GM12878 (cell line): Measurements from ENCODE around the gene ELFN2. TPM values are rescaled to one million over a fixed set of nuclear protein-coding genes. Genes with fewer than 3 reads are reported as not detected.

Source experiments
- ATAC-seq: fragments of 200-7000 bp; cut with Tn5 transposase; 3 replicates; pipeline ENCODE4 v1.9.1; 2020; ENCODE audit warnings: mild to moderate bottlenecking, moderate library complexity
- BruUV-seq: library from RNA; stranded (reverse); fragments of 400-500 nt; replicated peaks from 2 replicates; lab custom pipeline; 2021; lab: Mats Ljungman, UMichigan
- CTCF ChIA-PET: fragments of 300-600 bp; sonication (Branson Sonifier 250); formaldehyde crosslinking; extraction: SDS; loops from one replicate; lab custom pipeline; 2021; ENCODE audit warnings: inconsistent platforms; lab: Yijun Ruan, JAX
- POLR2A ChIA-PET: fragments of 350-600 bp; formaldehyde crosslinking; extraction: SDS; loops from one replicate; lab custom pipeline; 2021; ENCODE audit warnings: inconsistent platforms; lab: Charles Lee
- RAD21 ChIA-PET: fragments of 300-600 bp; sonication (Branson Sonifier 250); formaldehyde crosslinking; loops from one replicate; lab custom pipeline; 2023; ENCODE audit warnings: antibody characterized with exemption; ENCODE audit not compliant: unreplicated experiment; lab: Charles Lee
- SMC1A ChIA-PET: fragments of 300-600 bp; sonication (Branson Sonifier 250); formaldehyde crosslinking; loops from one replicate; lab custom pipeline; 2023; ENCODE audit not compliant: unreplicated experiment, uncharacterized antibody; lab: Charles Lee
- DNase-seq: peaks from one replicate; pipeline ENCODE4 v3.0.0-alpha.2; 2011; ENCODE audit warnings: low read depth, low spot score
- FAIRE-seq: peaks from 3 replicates; lab custom pipeline; 2011; peaks lifted over from hg19 to GRCh38; lab: Jason Lieb, UNC
- H2AFZ ChIP-seq: 2 replicates; pipeline ENCODE4 v1.6.0; 2011; ENCODE audit warnings: low read depth, low read length, control low read depth; ENCODE audit not compliant: control insufficient read depth
- H3K27ac ChIP-seq: 2 replicates; pipeline ENCODE4 v1.5.1; 2011; ENCODE audit warnings: control low read depth; ENCODE audit not compliant: control insufficient read depth, insufficient read depth
- H3K27me3 ChIP-seq, 2 experiments: replicated peaks in 1 of 2; 2 replicates each; pipeline versions ENCODE4 v1.6.0 to v1.6.1; 2011; ENCODE audit warnings: low read length in 1 of 2; ENCODE audit not compliant: control insufficient read depth in 2 of 2, insufficient read depth in 2 of 2
- H3K36me3 ChIP-seq, 2 experiments: 2 replicates each; pipeline ENCODE4 v1.5.1; 2011; ENCODE audit warnings: low read length in 1 of 2; ENCODE audit not compliant: control insufficient read depth in 2 of 2, insufficient read depth in 2 of 2
- H3K4me1 ChIP-seq: 2 replicates; pipeline ENCODE4 v1.6.1; 2011; ENCODE audit warnings: mild to moderate bottlenecking, low read length, moderate library complexity, mixed read lengths; ENCODE audit not compliant: control insufficient read depth, insufficient read depth
- H3K4me2 ChIP-seq: 2 replicates; pipeline ENCODE4 v1.6.0; 2011; ENCODE audit warnings: control low read depth; ENCODE audit not compliant: control insufficient read depth, insufficient read depth
- H3K4me3 ChIP-seq: fragments of 200-600 bp; sonication (generic); 2 replicates; pipeline ENCODE4 v1.5.1; 2016
- H3K79me2 ChIP-seq: 2 replicates; pipeline ENCODE4 v1.6.0; 2011; ENCODE audit warnings: low read length; ENCODE audit not compliant: control insufficient read depth, insufficient read depth
- H3K9ac ChIP-seq: 2 replicates; pipeline ENCODE4 v1.8.0; 2011; ENCODE audit warnings: low read length, control low read depth, mixed read lengths; ENCODE audit not compliant: control insufficient read depth, insufficient read depth
- H3K9me3 ChIP-seq: replicated peaks from 3 replicates; pipeline ENCODE4 v1.5.1; 2011; ENCODE audit warnings: mild to moderate bottlenecking, low read length; ENCODE audit not compliant: control insufficient read depth, insufficient read depth
- H4K20me1 ChIP-seq: 2 replicates; pipeline ENCODE4 v1.6.0; 2011; ENCODE audit not compliant: control insufficient read depth, insufficient read depth
- CUX1 ChIP-seq: IDR thresholded peaks from 2 replicates; pipeline ENCODE4 v1.6.1; 2012; ENCODE audit warnings: improper control_type of control experiment, low read depth, low read length; ENCODE audit not compliant: insufficient replicate concordance
- PBX3 ChIP-seq: IDR thresholded peaks from 2 replicates; pipeline ENCODE4 v1.6.1; 2011; ENCODE audit warnings: mild to moderate bottlenecking, low read depth, low read length, moderate library complexity; ENCODE audit not compliant: insufficient replicate concordance
- RFX5 ChIP-seq: IDR thresholded peaks from 2 replicates; pipeline ENCODE4 v1.6.1; 2011; ENCODE audit warnings: low read depth, low read length, improper control_type of control experiment
- RUNX3 ChIP-seq: IDR thresholded peaks from 2 replicates; pipeline ENCODE4 v1.6.1; 2012; ENCODE audit warnings: low read length, inconsistent platforms
- ZBTB11 ChIP-seq: fragments of 450-650 bp; formaldehyde crosslinking; IDR thresholded peaks from 2 replicates; pipeline ENCODE4 v1.5.0; 2022; ENCODE audit warnings: mild to moderate bottlenecking, missing genetic modification characterization
- ZSCAN29 ChIP-seq: fragments of 450-650 bp; IDR thresholded peaks from 2 replicates; pipeline ENCODE4 v1.6.1; 2017; ENCODE audit warnings: mild to moderate bottlenecking, moderate library complexity
- WGBS: methylation state at CpG from one replicate; pipeline ENCODE4 v1.1.6; 2016; ENCODE audit warnings: low lambda C conversion rate; ENCODE audit not compliant: insufficient replicate concordance, insufficient coverage; ENCODE audit errors: missing lambda C conversion rate; 5-methylcytosine and 5-hydroxymethylcytosine counted together
- in situ Hi-C: fragments of 300-500 bp; cut with MboI; formaldehyde crosslinking; loops from 9 replicates; pipeline ENCODE4 v1.14.3; 2018; ENCODE audit warnings: mixed read lengths
- intact Hi-C: fragments of 100-400 bp; cut with micrococcal nuclease; formaldehyde crosslinking; loops from one replicate; pipeline ENCODE4 v1.14.2; 2022; ENCODE audit not compliant: unreplicated experiment
- polyA plus RNA-seq, 11 experiments: library from polyadenylated mRNA; depleted of rRNA in 4 of 11; unstranded in 6 of 11; stranded (reverse) in 5 of 11; fragments of >200 nt; fragmentation: Nextera tagmentation in 4 of 11; fragmentation: Illumina TruSeq in 1 of 11; extraction: Ambion mirVana in 4 of 11; extraction: Trizol in 1 of 11; gene quantifications; 1 replicate in 1 of 11; 2 replicates in 10 of 11; pipeline versions ENCODE4 v1.2.1 to v1.2.3, GENCODE V29; 2011 to 2016; ENCODE audit warnings: inconsistent platforms in 2 of 11, missing spikeins in 2 of 11, low read depth in 1 of 11
- total RNA-seq, 4 experiments: library from RNA; depleted of rRNA in 3 of 4; stranded (reverse); fragments of >200 nt in 3 of 4; fragmentation: Illumina TruSeq in 1 of 4; extraction: Trizol in 1 of 4; gene quantifications; 2 replicates each; pipeline versions ENCODE4 v1.2.1 to v1.2.3, GENCODE V29; 2013 to 2021

The ELFN2 gene
- total and polyA plus RNA-seq, 10 of the 15 experiments (the other 5 are each of a cell fraction or from before 2014, with no cell fraction given), result 0.03 to 0.05 TPM; not detected in 8

- 27% methylated on average over 35 of the region's 59 CpGs for WGBS
- BruUV-seq, result no TSS peak
- no peaks in the 10 kb centered on the region for H3K79me2 ChIP-seq
- H4K20me1 ChIP-seq, result no peaks in the 10 kb centered on the region
- peaks cover 11 to 15% of the 10 kb centered on the region in 2 experiments for H3K27me3 ChIP-seq
- POLR2A ChIA-PET, result no interaction called here
- H3K4me3 ChIP-seq, result no peak overlapping the region
- CTCF ChIA-PET, result interaction anchor here (0.7 to 4.6 kb wide), 24 partner anchors 10 to 166 kb away, joined by 3 to 72 read pairs (median 5); no protein-coding TSS in a partner anchor
- no peaks in the 10 kb centered on the region for H3K4me1 ChIP-seq
- RAD21 ChIA-PET, result interaction anchor here (0.9 to 4.4 kb wide), 6 partner anchors 10 to 111 kb away, joined by 3 to 36 read pairs (median 4); no protein-coding TSS in a partner anchor
- intact Hi-C loops (loop anchor here (2.0 kb wide), 1 partner anchor 161 kb away; no protein-coding TSS in a partner anchor), in situ Hi-C loops (no loop called here)
- H3K9ac ChIP-seq, result no peak overlapping the region
- H3K27ac ChIP-seq, result no peak overlapping the region
- no peak for DNase-seq
- no peak overlapping the region for H2AFZ ChIP-seq
- no peak for FAIRE-seq
- H3K4me2 ChIP-seq, result no peak overlapping the region
- peaks cover 3% of the 10 kb centered on the region; the same call in 1 of the 3 replicates for H3K9me3 ChIP-seq
- no peaks in the 10 kb centered on the region for H3K36me3 ChIP-seq
- no peak for ATAC-seq
- SMC1A ChIA-PET, result interaction anchor here (0.6 to 5.2 kb wide), 7 partner anchors 11 to 160 kb away, joined by 3 to 40 read pairs (median 3); no protein-coding TSS in a partner anchor
- no peak for TF ChIP-seq ZBTB11 (CRISPR knock-in tag)
- TF ChIP-seq RFX5, result no peak
- no peak for TF ChIP-seq ZSCAN29
- TF ChIP-seq RUNX3, result no peak
- TF ChIP-seq CUX1, result no peak
- TF ChIP-seq PBX3, result no peak
Measured at GRCh38 chr22:37427711-37428635, 694 bp upstream of the ELFN2 start.
